ENCODE measurements around the gene CLSTN2. TPM values are rescaled to one million over a fixed set of nuclear protein-coding genes. Genes with fewer than 3 reads are reported as not detected.

Gene CLSTN2
- total RNA-seq, 1 donor from 2014 or later: 80.9 TPM

DNA sequence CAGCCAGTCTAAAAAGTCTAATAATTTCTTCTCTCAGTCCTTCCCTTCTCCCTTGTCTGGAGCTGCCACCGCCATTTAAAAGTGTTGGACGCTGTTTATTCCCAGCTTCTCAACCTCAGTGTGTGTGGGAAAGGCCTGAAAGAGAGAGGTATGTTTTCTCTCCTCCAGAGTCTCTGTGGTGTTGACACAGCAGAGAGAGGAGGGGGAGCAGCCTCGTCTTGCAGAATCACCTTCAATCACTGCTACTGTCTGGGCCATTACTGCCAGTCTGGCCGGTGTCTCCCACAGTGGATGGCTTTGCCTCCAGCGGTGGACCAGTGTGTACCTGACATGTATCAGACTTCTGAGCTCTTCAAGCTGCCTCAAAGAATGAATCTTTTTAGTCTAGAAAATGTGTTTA is 641.5 kb downstream of the CLSTN2 start:
- DNase-seq (ENCODE audit: low read depth) (no peak), FAIRE-seq (no peak)
- peak overlapping the region; percentile 85 for H3K27ac Mint-ChIP-seq (ENCODE audit: unreplicated experiment)
- no peaks in the 10 kb centered on the region for H3K9me3 ChIP-seq (ENCODE audit: insufficient read depth, low read depth, low read length)
- no peaks in the 10 kb centered on the region for H3K36me3 ChIP-seq (ENCODE audit: insufficient read depth, low read length)
- H3K27me3 Mint-ChIP-seq (ENCODE audit: low read depth, unreplicated experiment): peaks cover 3% of the 10 kb centered on the region
- H3K4me3 Mint-ChIP-seq (ENCODE audit: unreplicated experiment): no peak overlapping the region
- H3K79me2 ChIP-seq (ENCODE audit: insufficient read depth, low read length): no peaks in the 10 kb centered on the region
- no peaks in the 10 kb centered on the region for H3K9me3 Mint-ChIP-seq (ENCODE audit: unreplicated experiment)
- no peak overlapping the region for H3K27ac ChIP-seq (ENCODE audit: low read depth, low read length)
- no peak overlapping the region for H3K4me3 ChIP-seq (ENCODE audit: insufficient read depth, low read depth, low read length)
- H3K4me1 ChIP-seq (ENCODE audit: insufficient read depth, low read length): peaks cover 11% of the 10 kb centered on the region
- H2AFZ ChIP-seq (ENCODE audit: low read depth, low read length): no peak overlapping the region
- H4K20me1 ChIP-seq (ENCODE audit: insufficient read depth, low read length): no peaks in the 10 kb centered on the region
- no peak overlapping the region for H3K9ac ChIP-seq (ENCODE audit: low read length)
- H3K4me2 ChIP-seq (ENCODE audit: low read length): no peak overlapping the region
- H3K27me3 ChIP-seq (ENCODE audit: insufficient read depth, low read length): no peaks in the 10 kb centered on the region
- H3K36me3 Mint-ChIP-seq (ENCODE audit: low read depth, unreplicated experiment): peaks cover 12% of the 10 kb centered on the region
- TF ChIP-seq EZH2 (IDR thresholded peaks at IDR 0.05; ENCODE audit: insufficient read depth, low read length): no peak
- H3K4me1 Mint-ChIP-seq (ENCODE audit: low read depth, unreplicated experiment): peaks cover 43% of the 10 kb centered on the region

DNA sequence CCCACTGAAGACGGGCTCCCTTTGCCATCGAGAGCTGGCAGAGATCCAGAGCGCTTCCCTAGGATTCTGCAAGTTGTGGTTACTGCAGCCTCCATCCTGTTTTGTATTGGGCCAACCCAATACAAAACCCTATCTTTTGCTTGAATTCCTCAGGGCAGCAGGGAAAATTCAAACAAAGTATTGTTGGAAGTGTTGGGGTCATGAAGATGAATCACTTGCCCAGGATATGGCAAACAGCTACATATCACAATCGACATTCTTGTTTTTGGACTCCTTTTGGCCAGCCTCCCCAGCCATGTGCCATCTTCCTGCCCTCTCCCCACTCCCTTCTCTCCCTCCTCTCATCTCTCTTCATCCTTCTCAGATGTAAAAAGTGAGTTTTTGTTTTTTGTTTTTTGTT is 642.9 kb downstream of the CLSTN2 start:
- no peaks in the 10 kb centered on the region for H3K9me3 ChIP-seq (ENCODE audit: insufficient read depth, low read depth, low read length)
- H3K27me3 Mint-ChIP-seq (ENCODE audit: low read depth, unreplicated experiment): peaks cover 3% of the 10 kb centered on the region
- H3K4me1 ChIP-seq (ENCODE audit: insufficient read depth, low read length): peaks cover 11% of the 10 kb centered on the region
- peaks cover 45% of the 10 kb centered on the region for H3K4me1 Mint-ChIP-seq (ENCODE audit: low read depth, unreplicated experiment)
- H3K27ac Mint-ChIP-seq (ENCODE audit: unreplicated experiment): peak overlapping the region; percentile 87
- FAIRE-seq (no peak), DNase-seq (ENCODE audit: low read depth) (no peak)
- H3K36me3 ChIP-seq (ENCODE audit: insufficient read depth, low read length): no peaks in the 10 kb centered on the region
- no peaks in the 10 kb centered on the region for H3K79me2 ChIP-seq (ENCODE audit: insufficient read depth, low read length)
- H3K4me3 ChIP-seq (ENCODE audit: insufficient read depth, low read depth, low read length): no peak overlapping the region
- no peak overlapping the region for H3K4me3 Mint-ChIP-seq (ENCODE audit: unreplicated experiment)
- TF ChIP-seq, protein P1, sequence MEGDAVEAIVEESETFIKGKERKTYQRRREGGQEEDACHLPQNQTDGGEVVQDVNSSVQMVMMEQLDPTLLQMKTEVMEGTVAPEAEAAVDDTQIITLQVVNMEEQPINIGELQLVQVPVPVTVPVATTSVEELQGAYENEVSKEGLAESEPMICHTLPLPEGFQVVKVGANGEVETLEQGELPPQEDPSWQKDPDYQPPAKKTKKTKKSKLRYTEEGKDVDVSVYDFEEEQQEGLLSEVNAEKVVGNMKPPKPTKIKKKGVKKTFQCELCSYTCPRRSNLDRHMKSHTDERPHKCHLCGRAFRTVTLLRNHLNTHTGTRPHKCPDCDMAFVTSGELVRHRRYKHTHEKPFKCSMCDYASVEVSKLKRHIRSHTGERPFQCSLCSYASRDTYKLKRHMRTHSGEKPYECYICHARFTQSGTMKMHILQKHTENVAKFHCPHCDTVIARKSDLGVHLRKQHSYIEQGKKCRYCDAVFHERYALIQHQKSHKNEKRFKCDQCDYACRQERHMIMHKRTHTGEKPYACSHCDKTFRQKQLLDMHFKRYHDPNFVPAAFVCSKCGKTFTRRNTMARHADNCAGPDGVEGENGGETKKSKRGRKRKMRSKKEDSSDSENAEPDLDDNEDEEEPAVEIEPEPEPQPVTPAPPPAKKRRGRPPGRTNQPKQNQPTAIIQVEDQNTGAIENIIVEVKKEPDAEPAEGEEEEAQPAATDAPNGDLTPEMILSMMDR (IDR thresholded peaks at IDR 0.05; ENCODE audit: insufficient read depth, low read depth, low read length): no peak
- no peak for TF ChIP-seq EZH2 (IDR thresholded peaks at IDR 0.05; ENCODE audit: insufficient read depth, low read length)
- no peaks in the 10 kb centered on the region for H4K20me1 ChIP-seq (ENCODE audit: insufficient read depth, low read length)
- H3K9me3 Mint-ChIP-seq (ENCODE audit: unreplicated experiment): no peaks in the 10 kb centered on the region
- H3K9ac ChIP-seq (ENCODE audit: low read length): no peak overlapping the region
- H3K27ac ChIP-seq (ENCODE audit: low read depth, low read length): no peak overlapping the region
- no peak overlapping the region for H3K4me2 ChIP-seq (ENCODE audit: low read length)
- H3K36me3 Mint-ChIP-seq (ENCODE audit: low read depth, unreplicated experiment): peaks cover 10% of the 10 kb centered on the region
- H3K27me3 ChIP-seq (ENCODE audit: insufficient read depth, low read length): no peaks in the 10 kb centered on the region
- no peak overlapping the region for H2AFZ ChIP-seq (ENCODE audit: low read depth, low read length)

DNA sequence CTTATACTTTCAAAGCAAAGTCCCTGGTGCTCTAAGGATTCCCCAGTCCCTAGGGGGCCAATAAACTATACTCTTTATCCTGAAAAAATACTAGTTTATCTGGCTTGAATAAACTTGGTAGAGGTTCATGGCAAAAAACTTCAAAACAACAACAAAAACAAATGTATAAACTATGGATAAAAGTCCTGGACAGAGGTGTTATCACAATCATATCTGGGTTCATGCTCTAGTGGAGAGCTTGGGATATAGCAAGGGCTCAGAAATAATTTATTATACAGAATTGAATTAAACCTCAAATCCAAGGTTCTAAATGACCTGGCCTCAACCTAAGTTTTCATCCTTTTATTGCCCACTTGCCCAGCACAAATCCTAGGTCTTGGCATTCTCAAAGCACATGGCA is 644.3 kb downstream of the CLSTN2 start:
- Histone ChIP-seq H3K27me3 (ENCODE audit: insufficient read depth, low read length) (no peaks in the 10 kb centered on the region), H3K4me3 (ENCODE audit: insufficient read depth, low read depth, low read length) (no peak overlapping the region), H4K20me1 (ENCODE audit: insufficient read depth, low read length) (no peaks in the 10 kb centered on the region), H3K36me3 (ENCODE audit: insufficient read depth, low read length) (no peaks in the 10 kb centered on the region), H2AFZ (ENCODE audit: low read depth, low read length) (no peak overlapping the region), H3K9ac (ENCODE audit: low read length) (no peak overlapping the region), H3K9me3 (ENCODE audit: insufficient read depth, low read depth, low read length) (no peaks in the 10 kb centered on the region), H3K4me2 (ENCODE audit: low read length) (no peak overlapping the region), H3K79me2 (ENCODE audit: insufficient read depth, low read length) (no peaks in the 10 kb centered on the region), H3K4me1 (ENCODE audit: insufficient read depth, low read length) (peaks cover 11% of the 10 kb centered on the region), H3K27ac (ENCODE audit: low read depth, low read length) (no peak overlapping the region)
- no peak for TF ChIP-seq EZH2 (IDR thresholded peaks at IDR 0.05; ENCODE audit: insufficient read depth, low read length)
- TF ChIP-seq, protein P1 (IDR thresholded peaks at IDR 0.05; ENCODE audit: insufficient read depth, low read depth, low read length): peak; percentile 19
- no peaks in the 10 kb centered on the region for H3K27me3 Mint-ChIP-seq (ENCODE audit: low read depth, unreplicated experiment)
- H3K4me3 Mint-ChIP-seq (ENCODE audit: unreplicated experiment): no peak overlapping the region
- no peak for DNase-seq (ENCODE audit: low read depth)
- H3K36me3 Mint-ChIP-seq (ENCODE audit: low read depth, unreplicated experiment): peaks cover 3% of the 10 kb centered on the region
- peaks cover 46% of the 10 kb centered on the region for H3K4me1 Mint-ChIP-seq (ENCODE audit: low read depth, unreplicated experiment)
- H3K27ac Mint-ChIP-seq (ENCODE audit: unreplicated experiment): no peak overlapping the region
- no peak for FAIRE-seq
- no peaks in the 10 kb centered on the region for H3K9me3 Mint-ChIP-seq (ENCODE audit: unreplicated experiment)
